ENCODE data around the gene BHLHA15. TPM values are rescaled to one million over a fixed set of nuclear protein-coding genes. Genes with fewer than 3 reads are reported as not detected.

The BHLHA15 gene
- total RNA-seq, 1 donor from 2014 or later = 3.2 TPM

DNA sequence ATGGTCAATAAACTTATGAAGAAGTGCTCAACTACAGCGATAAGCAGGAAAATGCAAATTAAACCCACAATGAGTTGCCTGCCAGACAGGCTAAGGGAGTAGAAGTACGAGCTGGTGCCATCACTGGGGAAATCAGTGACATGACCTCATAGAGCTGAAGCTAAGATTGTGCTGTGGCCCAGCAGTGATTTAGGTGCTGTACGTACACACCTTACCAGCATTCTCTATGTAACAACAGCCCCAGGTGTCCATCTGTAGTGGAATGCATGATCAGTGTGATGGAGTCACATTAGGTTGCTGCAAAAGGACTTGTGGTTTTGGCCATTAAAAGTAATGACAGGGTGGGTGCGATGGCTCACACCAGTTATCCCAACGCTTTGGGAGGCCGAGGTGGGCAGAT is 46.5 kb downstream of the BHLHA15 start:
- no peak for DNase-seq (ENCODE audit: low read depth)
- H3K36me3 ChIP-seq (ENCODE audit: control insufficient read depth, insufficient read depth, low read length) = peaks cover 6% of the 10 kb centered on the region
- no peak overlapping the region for H3K4me3 ChIP-seq (ENCODE audit: low read depth, low read length)
- no peak for FAIRE-seq
- TF ChIP-seq, protein P1, sequence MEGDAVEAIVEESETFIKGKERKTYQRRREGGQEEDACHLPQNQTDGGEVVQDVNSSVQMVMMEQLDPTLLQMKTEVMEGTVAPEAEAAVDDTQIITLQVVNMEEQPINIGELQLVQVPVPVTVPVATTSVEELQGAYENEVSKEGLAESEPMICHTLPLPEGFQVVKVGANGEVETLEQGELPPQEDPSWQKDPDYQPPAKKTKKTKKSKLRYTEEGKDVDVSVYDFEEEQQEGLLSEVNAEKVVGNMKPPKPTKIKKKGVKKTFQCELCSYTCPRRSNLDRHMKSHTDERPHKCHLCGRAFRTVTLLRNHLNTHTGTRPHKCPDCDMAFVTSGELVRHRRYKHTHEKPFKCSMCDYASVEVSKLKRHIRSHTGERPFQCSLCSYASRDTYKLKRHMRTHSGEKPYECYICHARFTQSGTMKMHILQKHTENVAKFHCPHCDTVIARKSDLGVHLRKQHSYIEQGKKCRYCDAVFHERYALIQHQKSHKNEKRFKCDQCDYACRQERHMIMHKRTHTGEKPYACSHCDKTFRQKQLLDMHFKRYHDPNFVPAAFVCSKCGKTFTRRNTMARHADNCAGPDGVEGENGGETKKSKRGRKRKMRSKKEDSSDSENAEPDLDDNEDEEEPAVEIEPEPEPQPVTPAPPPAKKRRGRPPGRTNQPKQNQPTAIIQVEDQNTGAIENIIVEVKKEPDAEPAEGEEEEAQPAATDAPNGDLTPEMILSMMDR (IDR thresholded peaks at IDR 0.05; ENCODE audit: insufficient read depth, low read length, severe bottlenecking) = no peak
- H3K27me3 ChIP-seq (ENCODE audit: control insufficient read depth, insufficient read depth, low read length) = no peaks in the 10 kb centered on the region

Other genes starting within 250 kb of the BHLHA15 start
- gene OCM2, start 221.2 kb upstream of the BHLHA15 start, total RNA-seq = not detected in 2 replicates
- 12.9 and 21.4 TPM in 2 replicates for gene LMTK2, start 104.6 kb upstream of the BHLHA15 start, total RNA-seq
- 8.2 and 12.4 TPM in 2 replicates for gene TECPR1, start 40.8 kb downstream of the BHLHA15 start, total RNA-seq
- gene BRI3, start 70.2 kb downstream of the BHLHA15 start, total RNA-seq = 53.7 and 64.0 TPM in 2 replicates
- gene BAIAP2L1, start 189.7 kb downstream of the BHLHA15 start, total RNA-seq = 19.7 and 22.4 TPM in 2 replicates